Stimulated activated naive CD8-positive, alpha-beta T cell treated with anti-CD3 and anti-CD28 coated beads, Interleukin-15, Interleukin-2, amounts not matched to agents 100 U/mL and 50 U/mL, for 24 hours (primary cell): Measurements from ENCODE around the gene CAMK2B.

ENCODE experiments used
- ATAC-seq: fragments of 150-1000 bp; cut with Tn5 transposase; one replicate; pipeline ENCODE4 v1.10.0; 2021
- DNase-seq: peaks from one replicate; pipeline ENCODE4 v3.0.0; 2021

Gene CAMK2B

DNA sequence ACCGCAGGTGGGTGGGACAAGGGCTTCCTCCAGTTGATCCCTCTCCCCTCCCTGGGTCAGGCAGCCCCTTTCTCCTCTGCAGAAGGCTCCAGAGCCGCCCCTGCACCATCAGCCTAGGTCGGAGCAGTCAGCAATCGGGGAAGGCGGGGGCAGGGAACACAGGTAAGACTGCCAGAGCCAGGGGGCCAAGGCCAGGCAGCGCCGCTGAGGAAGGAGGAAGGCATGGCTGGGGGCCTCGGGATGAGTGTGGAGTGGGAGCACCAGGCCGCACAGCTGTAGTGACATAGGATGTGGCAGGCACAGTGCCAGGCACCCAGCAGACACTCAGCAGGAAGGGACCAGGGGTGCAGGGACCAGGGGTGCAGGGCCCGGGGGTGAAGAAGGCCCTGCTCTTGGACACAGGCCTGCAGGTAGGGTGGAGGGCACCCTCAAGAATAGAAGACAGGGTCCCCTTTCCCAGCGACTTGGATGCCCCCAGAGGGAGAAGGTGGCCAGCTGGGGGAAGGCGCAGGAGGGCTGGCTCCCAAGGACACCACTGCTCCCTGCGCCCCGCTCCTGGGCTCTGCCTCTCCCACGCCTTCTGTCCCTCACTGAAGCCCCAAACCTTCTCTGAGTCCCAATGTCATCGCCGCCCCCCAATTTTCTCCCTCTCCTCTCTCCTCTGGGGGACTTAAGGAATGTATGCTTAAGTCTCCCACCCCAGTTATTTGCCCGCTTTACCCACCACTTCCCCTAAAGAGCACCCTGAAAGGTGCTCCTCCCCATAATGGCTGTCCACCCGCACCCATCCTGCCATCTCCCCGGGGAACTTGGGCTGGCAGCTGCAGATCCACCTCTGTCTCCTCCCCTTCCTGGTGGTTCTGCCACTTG lies 38.5 kb downstream of the CAMK2B start:
- no peak for DNase-seq

GRCh38 chr7:44286182-44286617 lies 39.2 kb downstream of the CAMK2B start:
- ATAC-seq (no peak), DNase-seq (no peak)

More for the DNA sequence above, 38.5 kb downstream of the CAMK2B start:
- ATAC-seq: no peak

DNA sequence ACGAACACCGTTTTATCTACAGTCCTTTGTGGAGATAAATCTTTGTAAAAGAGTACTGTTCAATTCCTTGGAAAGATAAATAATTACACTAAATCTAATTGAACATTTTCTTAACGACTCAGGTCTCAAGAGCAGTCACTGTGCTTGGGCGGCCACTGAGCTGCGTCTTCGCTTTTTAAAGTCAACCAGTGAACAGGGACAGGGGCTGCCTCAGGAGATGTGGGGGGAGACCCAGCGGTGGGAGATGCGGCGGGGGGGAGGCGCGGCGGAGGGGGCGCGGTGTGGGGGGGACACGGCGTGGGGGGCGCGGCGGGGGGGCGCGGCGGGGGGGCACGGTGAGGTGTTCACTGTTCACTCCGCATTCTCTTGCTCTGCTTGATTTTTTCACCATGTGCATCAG lies 39.8 kb downstream of the CAMK2B start:
- ATAC-seq: no peak
- no peak for DNase-seq

GRCh38 chr7:44284881-44285541 lies 40.4 kb downstream of the CAMK2B start:
- no peak for ATAC-seq
- DNase-seq: no peak

- DNase-seq: no peak
- ATAC-seq: no peak
These were observed 41.2 kb downstream of the CAMK2B start for GRCh38 chr7:44284216-44284615.

DNA sequence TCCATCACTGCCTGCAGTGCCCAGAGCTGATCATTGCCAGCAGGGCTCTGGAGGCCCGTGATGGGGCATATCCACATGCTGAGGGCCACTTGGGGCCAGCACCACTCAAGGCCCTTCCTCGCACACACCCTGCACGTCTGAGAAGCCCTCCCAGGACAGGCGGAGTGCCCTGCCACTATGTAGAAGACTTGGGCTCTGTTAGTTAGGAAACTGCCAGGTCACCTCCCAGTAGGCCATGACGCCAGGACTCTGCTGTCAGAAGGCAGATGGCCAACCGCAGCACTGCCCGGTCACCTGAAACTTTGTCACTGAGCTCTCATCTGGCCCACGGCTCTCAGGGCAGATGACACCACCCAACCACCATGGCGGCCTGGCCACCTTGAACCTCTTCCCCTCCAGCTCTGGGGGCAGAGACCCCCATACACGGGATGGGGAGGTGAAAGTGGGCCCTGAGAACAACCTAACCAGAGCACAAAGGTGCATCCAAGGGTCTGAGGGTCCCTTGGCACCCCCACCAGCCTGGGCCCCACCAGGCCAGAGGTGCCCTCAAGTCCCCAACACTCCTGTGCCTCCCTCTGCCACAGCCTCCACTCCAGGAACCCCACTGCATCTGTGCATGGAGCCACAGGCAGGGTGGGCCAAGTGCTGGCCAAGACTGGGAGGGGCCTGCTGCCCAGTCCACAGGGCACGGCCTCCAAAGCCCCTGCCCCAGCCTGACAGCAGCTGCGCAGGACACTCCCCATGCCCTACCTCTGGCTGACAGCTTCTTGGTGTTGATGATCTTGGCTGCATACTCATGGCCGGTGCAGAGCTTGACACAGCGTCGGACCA lies 41.8 kb downstream of the CAMK2B start:
- no peak for DNase-seq
- no peak for ATAC-seq

DNA sequence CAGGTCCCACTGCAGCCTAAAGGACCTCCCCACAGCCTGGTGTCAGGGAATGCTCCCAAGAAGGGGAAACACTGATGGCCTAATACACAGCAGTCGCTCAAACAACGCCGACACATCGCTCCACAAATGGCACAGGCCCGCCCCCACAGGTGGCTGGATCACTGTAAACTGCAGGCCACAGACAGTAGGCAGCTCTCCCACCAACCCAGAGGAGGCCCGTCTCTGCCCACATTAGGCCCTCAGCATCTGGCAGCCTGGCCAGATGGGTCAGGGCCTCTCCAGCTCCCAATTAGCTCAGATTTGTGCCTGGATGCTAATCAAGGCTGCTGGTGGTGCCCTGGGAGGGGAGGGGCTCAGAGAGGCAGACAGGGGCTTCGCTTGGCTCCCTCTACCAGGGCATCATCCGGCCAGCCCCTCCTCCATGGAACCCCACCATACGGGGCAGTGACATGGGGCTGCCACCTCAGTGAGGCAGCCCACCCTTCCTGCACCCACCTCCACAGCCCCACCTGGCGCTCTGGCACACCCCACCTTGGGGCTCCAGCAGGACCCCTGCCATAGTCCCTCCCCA lies 42.7 kb downstream of the CAMK2B start:
- DNase-seq: no peak

GRCh38 chr7:44281811-44282600 lies 43.4 kb downstream of the CAMK2B start:
- no peak for DNase-seq
- ATAC-seq: no peak

More for the DNA sequence above, 42.7 kb downstream of the CAMK2B start:
- no peak for ATAC-seq

DNA sequence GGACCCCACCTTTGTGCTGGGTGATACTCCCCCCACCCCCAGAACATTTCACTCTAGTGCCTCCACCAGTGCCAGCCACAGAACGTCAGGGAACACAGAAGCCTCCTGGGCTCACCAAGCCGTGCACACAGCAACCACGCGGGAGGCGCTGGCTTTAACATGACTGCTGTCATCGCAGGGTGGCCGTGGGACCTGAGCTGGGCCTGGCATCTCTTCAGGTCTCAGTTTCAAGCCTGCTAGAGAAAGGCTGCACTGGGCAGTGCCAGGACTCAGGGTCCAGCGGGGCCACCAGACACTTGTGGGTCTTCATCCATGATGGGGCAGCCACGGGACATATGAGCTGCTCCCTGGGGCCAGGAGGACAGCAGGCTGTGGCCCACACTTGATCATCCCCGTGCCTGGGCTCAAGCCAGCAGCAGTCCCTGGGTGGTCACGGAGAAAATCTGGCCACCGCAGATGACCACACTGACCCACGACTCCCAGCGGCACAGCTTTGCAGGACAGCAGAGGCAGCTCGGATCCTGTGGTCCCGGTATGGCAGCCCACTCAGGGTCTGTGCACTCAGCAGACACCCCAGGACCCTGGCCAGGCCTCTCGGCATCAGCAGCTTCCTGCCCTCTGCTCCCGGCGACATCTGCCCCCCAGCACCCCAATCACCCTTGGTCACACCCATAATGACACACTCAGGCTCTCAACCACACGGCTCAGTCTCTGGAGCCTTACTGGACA lies 44.2 kb downstream of the CAMK2B start:
- no peak for DNase-seq
- ATAC-seq: no peak

DNA sequence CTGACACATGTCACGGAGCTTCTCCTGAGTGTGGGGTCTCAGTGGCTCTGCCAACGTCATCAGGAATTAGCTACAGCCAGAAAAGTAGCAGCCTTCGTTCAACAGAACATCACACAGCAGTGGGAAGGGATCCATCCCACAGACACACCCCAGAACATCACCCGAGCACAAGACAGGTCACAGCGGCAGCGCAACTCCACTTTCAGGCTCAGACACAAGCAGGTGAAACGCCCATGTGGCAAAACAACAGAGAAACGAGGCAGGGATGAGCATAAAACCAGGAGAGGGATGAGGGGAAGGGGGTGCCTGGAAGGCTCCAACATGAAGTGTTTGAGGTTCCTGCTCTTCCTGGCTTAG lies 44.8 kb downstream of the CAMK2B start:
- ATAC-seq: no peak
- no peak for DNase-seq

DNA sequence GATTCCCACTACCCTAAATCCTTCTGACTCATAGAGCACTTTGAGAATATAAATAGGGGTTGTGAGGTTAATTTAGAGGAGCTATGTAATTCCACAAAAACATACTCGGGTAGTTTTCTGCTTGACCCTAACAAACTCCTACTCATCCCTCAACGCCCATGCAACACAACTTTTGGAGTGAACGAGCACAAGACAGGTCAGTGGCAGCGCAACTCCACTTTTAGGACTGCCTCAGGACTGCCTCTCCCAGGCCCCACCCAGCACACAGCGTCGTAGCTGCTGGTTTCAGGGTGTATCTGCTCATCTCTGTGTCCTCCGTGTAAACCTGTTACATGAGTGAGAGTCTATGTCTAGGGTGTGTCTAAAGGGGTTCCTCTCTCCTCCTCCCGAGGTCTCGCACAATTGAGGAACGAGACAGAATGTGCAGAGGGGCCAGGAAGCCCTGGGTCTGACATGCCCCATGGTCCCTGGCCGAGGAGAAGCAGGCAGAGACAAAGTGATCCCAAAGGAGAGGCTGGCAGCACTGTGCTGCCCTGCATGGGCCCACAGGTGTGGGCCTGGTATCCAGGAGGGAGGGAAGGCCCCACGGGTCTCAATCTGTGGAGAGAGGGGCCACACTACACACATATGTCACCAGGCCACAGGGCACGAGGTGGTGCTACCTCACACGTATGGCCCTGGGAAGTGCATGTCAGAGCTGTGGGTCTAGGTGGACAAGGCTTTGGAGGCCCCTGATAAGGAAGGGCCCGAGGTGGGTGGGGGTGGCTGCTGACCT lies 45.5 kb downstream of the CAMK2B start:
- DNase-seq (no peak), ATAC-seq (no peak)

- no peak for ATAC-seq
- DNase-seq: no peak
These were observed 46.1 kb downstream of the CAMK2B start for GRCh38 chr7:44279286-44279685.

- ATAC-seq (no peak), DNase-seq (no peak)
These were observed 46.8 kb downstream of the CAMK2B start for GRCh38 chr7:44278451-44279161.

GRCh38 chr7:44277851-44278250 lies 47.5 kb downstream of the CAMK2B start:
- DNase-seq: no peak
- ATAC-seq: no peak

DNA sequence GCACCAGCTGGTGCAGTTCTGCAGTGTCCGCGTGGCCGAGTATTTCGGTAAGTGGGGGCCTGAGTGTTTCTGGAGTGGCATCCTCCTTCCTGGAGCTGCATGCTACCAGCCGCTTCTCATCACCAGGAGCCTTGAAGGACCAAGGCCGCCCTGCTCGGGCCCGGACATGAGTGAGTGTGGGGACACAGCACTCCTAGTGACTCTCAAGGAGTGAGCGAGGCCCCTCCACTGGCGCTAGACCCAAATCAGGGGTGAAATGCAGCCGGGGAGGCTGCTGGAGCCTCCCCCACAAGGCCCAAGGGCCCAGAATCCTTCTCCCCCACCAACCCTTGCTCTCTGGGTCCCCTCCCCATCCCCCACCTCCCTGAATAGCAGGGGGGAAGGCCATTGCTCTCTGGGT lies 48.0 kb downstream of the CAMK2B start:
- DNase-seq: no peak
- ATAC-seq: no peak

GRCh38 chr7:44276571-44277221 lies 48.7 kb downstream of the CAMK2B start:
- no peak for DNase-seq
- no peak for ATAC-seq

DNA sequence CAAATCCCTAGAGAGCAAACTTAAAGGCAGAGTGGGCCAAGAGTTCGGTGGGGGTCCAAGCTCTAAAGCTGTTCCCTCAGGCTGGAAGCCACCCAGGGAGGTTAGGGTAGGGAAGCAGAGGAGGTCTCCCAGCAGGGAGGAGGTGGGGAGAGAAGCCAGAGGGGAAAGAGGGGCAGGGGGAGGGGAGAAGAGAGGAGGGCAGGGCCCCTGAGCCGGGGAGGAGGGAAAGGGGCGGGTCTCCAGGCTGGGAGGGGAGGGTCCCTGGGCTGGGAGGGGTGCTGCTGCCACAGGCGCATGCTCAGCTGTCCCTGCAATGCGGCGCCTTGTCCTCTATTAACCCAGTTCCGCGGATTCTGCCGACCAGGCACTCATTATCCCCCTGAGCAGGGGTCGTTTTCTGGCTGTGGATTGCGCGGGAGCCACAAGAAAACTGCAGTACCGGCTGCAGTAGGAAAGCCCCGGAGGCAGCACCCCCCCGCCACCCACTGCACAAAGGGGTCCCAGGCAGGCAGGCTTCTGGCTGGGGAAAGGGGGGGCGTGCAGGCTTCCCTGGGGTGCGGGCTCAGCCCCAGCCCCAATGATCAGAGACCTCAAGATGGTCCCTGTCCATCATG lies 49.3 kb downstream of the CAMK2B start:
- ATAC-seq (no peak), DNase-seq (no peak)

- DNase-seq: no peak
- no peak for ATAC-seq
These were observed 50.2 kb downstream of the CAMK2B start for GRCh38 chr7:44275146-44275545.

DNA sequence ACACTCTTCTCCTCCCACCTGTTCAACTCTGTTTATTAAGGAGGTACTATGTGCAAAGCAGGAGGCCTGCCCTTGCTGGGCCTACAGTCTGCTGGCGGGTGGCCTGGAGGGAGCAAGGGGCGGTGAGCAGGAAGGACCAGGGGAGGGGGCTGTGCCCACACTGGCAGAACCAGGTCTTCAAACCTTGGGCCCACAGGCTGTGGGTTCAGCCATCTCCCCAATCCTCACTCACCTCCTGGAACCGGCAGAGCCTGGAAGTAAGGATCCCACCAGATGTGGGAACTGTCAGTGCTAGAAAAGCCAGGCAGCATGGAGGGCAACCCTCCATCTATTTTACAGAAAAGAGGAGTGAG lies 50.8 kb downstream of the CAMK2B start:
- no peak for DNase-seq
- ATAC-seq: no peak
